Aorta (tissue), 5 donors: ENCODE measurements around the gene MYT1. TPM values are rescaled to one million over a fixed set of nuclear protein-coding genes. Genes with fewer than 3 reads are reported as not detected.

Source experiments
- ATAC-seq: fragments of 200-7000 bp; cut with Tn5 transposase; one replicate; pipeline ENCODE4 v1.9.1; 2022; ENCODE audit warnings: moderate library complexity; ENCODE audit not compliant: low FRiP score
- DNase-seq, 2 donors: peaks; one replicate each; pipeline ENCODE4 v3.0.0-alpha.2; 2020
- H3K27ac ChIP-seq, 2 donors: one replicate each; pipeline ENCODE4 v1.5.1; 2013; ENCODE audit warnings: low read length in 2 of 2, mild to moderate bottlenecking in 2 of 2, moderate library complexity in 2 of 2, control low read depth in 1 of 2, inconsistent platforms in 1 of 2, low read depth in 1 of 2
- H3K27me3 ChIP-seq, 2 donors: one replicate each; pipeline ENCODE4 v1.6.1; 2013; ENCODE audit warnings: control low read depth in 1 of 2, low read length in 1 of 2, mild to moderate bottlenecking in 1 of 2, moderate library complexity in 1 of 2; ENCODE audit not compliant: insufficient read depth in 2 of 2, control insufficient read depth in 1 of 2
- H3K36me3 ChIP-seq, 2 donors: one replicate each; pipeline ENCODE4 v1.6.1; 2013; ENCODE audit warnings: control low read depth in 1 of 2, low read length in 1 of 2, mild to moderate bottlenecking in 1 of 2; ENCODE audit not compliant: insufficient read depth in 2 of 2, control insufficient read depth in 1 of 2
- H3K4me1 ChIP-seq, 2 donors: one replicate each; pipeline ENCODE4 v1.6.1; 2013; ENCODE audit warnings: low read length in 2 of 2, control low read depth in 1 of 2, mild to moderate bottlenecking in 1 of 2, moderate library complexity in 1 of 2; ENCODE audit not compliant: insufficient read depth in 2 of 2, control insufficient read depth in 1 of 2
- H3K4me3 ChIP-seq, 2 donors: one replicate each; pipeline ENCODE4 v1.5.1; 2013; ENCODE audit warnings: low read length in 2 of 2, control low read depth in 1 of 2, mild to moderate bottlenecking in 1 of 2
- H3K9me3 ChIP-seq: one replicate; pipeline ENCODE4 v1.6.1; 2013; ENCODE audit warnings: mild to moderate bottlenecking, low read length; ENCODE audit not compliant: control insufficient read depth
- WGBS, 2 donors: extraction: QIAGEN DNeasy Blood & Tissue Kit; methylation state at CpG; one replicate each; pipeline ENCODE4 v1.1.7; 2013; 5-methylcytosine and 5-hydroxymethylcytosine counted together
- intact Hi-C, 2 donors: fragments of 100-400 bp; cut with DNase I; formaldehyde crosslinking; loops; one replicate each; pipeline versions ENCODE4 v1.14.2 to v1.15.0; 2022
- polyA plus RNA-seq, 2 donors: library from polyadenylated mRNA; stranded (reverse); fragments of 200-250 nt; gene quantifications; one replicate each; pipeline ENCODE4 v1.2.3, GENCODE V29; 2013
- total RNA-seq, 2 donors: library from RNA; stranded (reverse); fragmentation: NEBNext Ultra II Directional; extraction: Animal tissue kit (Norgen Biotek cat#: 25700); gene quantifications; one replicate each; pipeline ENCODE4 v1.2.1, GENCODE V29; 2021
- donor health status: healthy with polysubstance abuse.
- donor health status: Bipolar disorder and iron deficiency.
- donor health status: DM: no; HTN: no; CAD: no.
- donor health status: DM: no; HTN: no; CAD: no.
- donor health status: DM: yes; HTN: yes; CAD: no.

The MYT1 gene
- total and polyA plus RNA-seq, 4 donors = not detected

DNA sequence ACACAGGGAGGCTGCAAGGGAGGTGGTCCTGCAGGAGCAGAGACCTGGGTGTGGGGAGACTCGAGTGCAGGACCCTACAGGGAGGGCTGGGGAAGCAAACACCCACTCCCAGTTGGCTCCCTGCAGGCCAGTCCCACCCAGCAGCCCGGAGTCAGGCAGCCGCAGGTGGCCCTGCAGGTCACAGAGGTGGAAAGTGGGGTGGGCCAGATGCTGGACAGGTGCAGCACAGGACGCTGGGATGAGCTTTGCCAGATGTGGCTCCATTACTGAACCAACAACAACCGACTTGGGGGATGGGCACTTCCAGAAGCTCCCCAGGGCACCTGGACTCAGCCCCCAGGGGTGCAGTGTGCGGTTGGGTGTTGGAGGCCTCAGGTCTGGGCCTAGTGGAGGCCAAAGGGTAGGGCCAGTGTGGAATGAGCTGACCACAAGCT lies 26.6 kb upstream of the MYT1 start:
- WGBS, 2 donors = 74 to 82% methylated on average over 6 of the region's 6 CpGs
- no peaks in the 10 kb centered on the region for H3K27me3 ChIP-seq
- intact Hi-C loops = no loop called here
- DNase-seq (peak; percentile 19 to 65), ATAC-seq (no peak)
- H3K4me1 ChIP-seq = no peaks in the 10 kb centered on the region
- H3K36me3 ChIP-seq = no peaks in the 10 kb centered on the region
- no peak overlapping the region for H3K27ac ChIP-seq
- no peaks in the 10 kb centered on the region for H3K9me3 ChIP-seq
- H3K4me3 ChIP-seq = no peak overlapping the region

DNA sequence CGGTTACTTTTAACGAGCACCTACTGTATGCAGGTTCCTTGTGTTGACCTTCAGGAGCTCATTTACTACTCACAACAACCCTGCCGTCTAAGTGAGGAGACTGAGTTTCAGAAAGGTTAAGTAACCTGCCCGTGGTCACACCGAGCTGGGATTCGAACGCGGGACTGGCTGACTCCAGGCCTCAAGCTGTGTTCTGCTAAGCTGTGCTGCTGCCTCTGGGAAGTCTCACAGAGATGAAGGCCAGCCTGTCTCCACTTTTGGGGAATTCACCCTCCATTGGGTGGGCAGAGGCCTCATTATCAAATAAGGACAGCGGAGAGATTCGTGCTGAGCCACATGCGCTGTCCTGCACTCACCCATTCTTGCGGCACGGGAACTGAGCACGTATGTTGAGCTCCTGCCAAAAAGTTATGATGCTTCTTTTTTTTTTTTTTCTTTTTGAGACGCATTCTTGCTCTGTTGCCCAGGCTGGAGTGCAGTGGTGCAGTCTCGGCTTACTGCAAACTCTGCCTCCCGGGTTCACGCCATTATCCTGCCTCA lies 25.9 kb upstream of the MYT1 start:
- Histone ChIP-seq H3K27me3 (no peaks in the 10 kb centered on the region), H3K4me3 (no peak overlapping the region), H3K27ac (no peak overlapping the region), H3K4me1 (no peaks in the 10 kb centered on the region), H3K36me3 (no peaks in the 10 kb centered on the region), H3K9me3 (no peaks in the 10 kb centered on the region)
- DNase-seq = peak; percentile 14 to 44
- intact Hi-C loops = no loop called here
- WGBS, 2 donors = 71 to 73% methylated on average over 18 of the region's 18 CpGs
- ATAC-seq = no peak

DNA sequence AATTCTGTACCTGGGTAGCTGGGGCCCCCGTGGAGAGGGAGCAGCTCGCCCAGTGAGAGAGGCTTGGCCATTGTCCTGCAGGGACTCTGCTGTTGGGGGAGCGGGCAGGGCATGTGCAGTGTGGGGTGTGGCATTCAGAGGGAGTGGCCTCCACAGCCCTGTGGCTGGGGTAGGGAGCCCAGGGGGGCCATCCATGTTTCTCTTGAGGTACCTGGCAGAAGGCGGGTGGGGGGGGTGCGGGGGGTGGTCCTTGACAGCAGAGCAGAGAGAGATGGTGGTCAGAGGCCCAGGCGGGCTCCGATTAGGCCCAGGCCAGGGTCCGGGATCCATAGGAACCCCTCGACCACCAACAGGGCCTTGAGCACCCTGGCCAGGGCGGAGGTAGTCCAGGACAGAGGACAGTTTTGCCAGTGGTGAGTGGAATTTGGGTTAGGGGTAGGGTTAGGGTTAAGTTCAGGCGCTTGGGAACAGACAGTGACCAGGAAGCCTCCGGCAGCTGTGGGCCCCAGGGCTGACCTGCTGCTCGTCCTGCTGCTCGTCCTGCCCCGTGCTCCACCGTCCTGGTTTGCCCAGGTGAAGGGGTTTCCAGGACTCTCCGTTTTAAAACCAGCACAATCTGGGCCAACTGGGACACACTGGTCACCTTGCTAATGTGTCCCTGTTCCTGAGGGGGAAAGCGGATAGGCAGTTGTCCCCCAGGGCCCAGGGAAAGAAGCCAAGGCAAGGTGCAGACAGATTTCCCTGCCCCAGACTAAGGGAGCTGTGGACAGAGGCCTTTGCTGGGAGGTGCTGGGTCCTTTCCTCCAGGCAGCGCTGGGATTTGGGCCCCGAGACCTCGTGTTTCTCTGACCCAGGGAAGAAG lies 24.8 kb upstream of the MYT1 start:
- H3K4me3 ChIP-seq = no peak overlapping the region
- intact Hi-C loops = no loop called here
- WGBS, 2 donors = 73 to 80% methylated on average over 21 of the region's 21 CpGs
- no peaks in the 10 kb centered on the region for H3K36me3 ChIP-seq
- H3K27me3 ChIP-seq = no peaks in the 10 kb centered on the region
- H3K9me3 ChIP-seq = no peaks in the 10 kb centered on the region
- DNase-seq = peak; percentile 29 to 69
- H3K27ac ChIP-seq = no peak overlapping the region
- no peaks in the 10 kb centered on the region for H3K4me1 ChIP-seq
- no peak for ATAC-seq

DNA sequence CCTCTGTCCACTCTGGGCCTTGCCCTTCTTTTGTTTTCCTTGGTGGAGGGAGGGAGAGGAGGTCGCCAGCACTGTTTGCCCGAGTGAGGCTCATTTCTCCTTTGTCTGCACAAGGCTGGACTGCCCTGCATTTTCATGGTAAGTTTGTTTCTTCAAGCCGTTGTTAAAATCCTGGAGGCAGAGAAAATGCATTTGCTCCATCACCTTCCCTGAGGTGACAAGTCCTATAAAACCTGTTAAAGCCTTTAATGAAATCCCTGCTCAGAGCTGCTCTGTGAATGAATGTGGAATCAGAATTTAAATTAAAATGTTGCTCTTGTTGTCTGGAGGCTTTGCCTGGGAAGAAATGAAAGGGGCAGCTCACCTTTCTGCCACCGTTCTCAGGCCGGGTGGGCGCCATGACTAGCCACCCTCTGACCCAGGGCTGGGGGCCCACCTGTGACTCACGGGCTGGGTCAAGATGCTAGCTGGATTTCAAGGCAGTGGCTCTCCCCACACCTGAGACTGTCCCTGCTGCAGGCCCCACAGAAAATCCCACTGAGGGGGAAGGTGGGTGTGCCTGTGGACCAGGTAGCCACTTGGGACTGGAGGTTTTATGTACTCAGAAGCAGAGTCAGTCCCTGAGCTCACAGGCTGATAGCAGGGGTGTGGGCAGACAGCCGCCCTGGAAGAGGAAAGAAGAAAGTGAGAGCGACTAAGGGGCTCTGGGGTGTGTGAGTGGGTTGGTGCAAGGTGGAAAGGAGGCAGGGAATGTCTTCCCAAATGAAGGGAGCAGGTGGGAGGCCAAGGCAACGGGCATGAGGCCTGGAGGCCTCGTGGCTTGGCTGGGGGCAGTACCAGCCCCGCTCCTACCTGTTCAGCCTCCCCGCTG lies 24.0 kb upstream of the MYT1 start:
- ATAC-seq (no peak), DNase-seq (peak; percentile 22 to 51)
- no peak overlapping the region for H3K4me3 ChIP-seq
- WGBS, 2 donors = 71 to 77% methylated on average over 13 of the region's 13 CpGs
- no peaks in the 10 kb centered on the region for H3K4me1 ChIP-seq
- H3K27ac ChIP-seq = no peak overlapping the region
- no peaks in the 10 kb centered on the region for H3K9me3 ChIP-seq
- no peaks in the 10 kb centered on the region for H3K36me3 ChIP-seq
- intact Hi-C loops = no loop called here
- no peaks in the 10 kb centered on the region for H3K27me3 ChIP-seq

DNA sequence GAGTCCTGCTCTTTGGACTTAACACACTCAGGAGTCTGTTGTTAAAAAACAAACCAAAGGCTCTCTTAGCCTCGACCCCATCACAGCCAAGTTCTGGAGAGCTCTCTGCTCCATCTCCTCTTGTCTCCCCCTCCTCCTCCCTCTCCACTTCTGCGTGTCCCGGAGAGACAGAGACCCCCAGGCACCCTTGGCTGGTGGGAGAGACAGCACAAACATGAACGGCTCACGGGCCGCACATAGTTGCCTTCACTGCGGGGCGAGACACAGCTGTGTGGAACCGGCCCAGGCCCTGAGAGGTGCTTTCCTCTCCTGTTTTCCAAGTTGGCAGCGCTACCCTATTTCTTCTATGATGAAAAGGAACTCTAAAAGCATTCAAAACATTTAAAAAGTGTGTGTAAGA lies 23.3 kb upstream of the MYT1 start:
- Histone ChIP-seq H3K4me1 (no peaks in the 10 kb centered on the region), H3K36me3 (no peaks in the 10 kb centered on the region), H3K4me3 (no peak overlapping the region), H3K27ac (no peak overlapping the region), H3K27me3 (no peaks in the 10 kb centered on the region), H3K9me3 (no peaks in the 10 kb centered on the region)
- WGBS, 2 donors = 69 to 73% methylated on average over 10 of the region's 10 CpGs
- DNase-seq (peak; percentile 30 to 63), ATAC-seq (no peak)
- intact Hi-C loops = no loop called here

DNA sequence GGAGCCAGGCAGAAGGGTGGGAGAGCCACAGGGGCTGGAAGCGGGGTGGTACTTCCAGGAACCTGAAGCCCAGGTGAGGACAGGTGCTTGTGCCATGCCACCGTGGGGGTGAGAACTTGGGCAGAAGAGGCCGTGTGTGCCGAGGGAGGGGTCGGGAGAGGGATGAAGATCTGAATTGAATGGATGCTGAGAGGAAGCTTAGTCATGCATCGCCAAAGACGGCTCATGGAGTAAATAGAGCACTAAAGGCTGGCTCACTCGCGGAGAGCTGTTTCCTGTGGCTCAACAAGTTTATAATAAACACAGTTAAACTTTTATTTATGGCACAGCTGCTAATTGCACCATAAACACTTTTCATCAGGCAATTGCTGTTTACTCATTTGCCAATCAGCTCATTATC lies 21.7 kb upstream of the MYT1 start:
- Histone ChIP-seq H3K9me3 (no peaks in the 10 kb centered on the region), H3K36me3 (no peaks in the 10 kb centered on the region), H3K27me3 (no peaks in the 10 kb centered on the region), H3K4me1 (no peaks in the 10 kb centered on the region), H3K27ac (no peak overlapping the region), H3K4me3 (no peak overlapping the region)
- ATAC-seq = no peak
- WGBS, 2 donors = 41 to 42% methylated on average over 9 of the region's 9 CpGs
- peak; percentile 13 to 24 for DNase-seq
- intact Hi-C loops = no loop called here

DNA sequence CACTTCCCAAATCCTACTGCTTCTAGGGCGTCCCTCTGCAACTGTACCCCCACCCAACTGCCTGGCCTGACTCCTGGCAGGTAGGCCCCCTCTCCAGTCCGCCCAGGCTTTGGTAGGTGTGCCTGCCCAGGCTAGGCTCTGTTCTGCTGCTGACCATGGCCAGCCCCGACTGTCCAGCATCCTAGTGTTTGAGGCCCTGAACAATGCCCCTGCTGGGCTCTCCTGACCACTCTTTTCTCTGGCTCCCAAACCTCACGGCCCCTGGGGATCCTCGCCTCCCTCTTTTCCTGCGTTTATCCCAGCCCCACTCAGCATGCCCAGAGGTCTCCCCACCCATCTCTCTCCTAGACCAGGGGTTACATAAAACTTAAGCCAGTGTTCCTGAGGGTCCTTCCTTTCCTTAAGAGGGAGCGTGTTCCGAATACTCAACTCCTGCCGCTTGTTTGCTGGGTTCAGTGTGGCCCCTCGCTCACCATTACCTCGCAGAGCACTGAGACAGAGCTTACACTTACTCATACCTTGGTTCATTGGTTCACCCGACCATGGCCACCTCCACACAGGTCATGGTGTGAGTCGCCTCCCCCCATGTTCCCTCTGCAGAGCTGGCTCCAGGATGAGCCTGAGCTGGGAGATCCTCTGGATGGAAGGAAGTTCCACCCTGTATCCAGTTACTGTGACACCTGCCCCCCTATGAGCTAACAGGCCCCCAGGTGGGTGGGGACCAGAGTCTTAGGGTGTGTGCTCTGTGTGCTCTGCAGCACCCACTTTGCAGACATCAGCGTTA lies 21.0 kb upstream of the MYT1 start:
- Histone ChIP-seq H3K27me3 (no peaks in the 10 kb centered on the region), H3K36me3 (no peaks in the 10 kb centered on the region), H3K27ac (no peak overlapping the region), H3K9me3 (no peaks in the 10 kb centered on the region), H3K4me1 (no peaks in the 10 kb centered on the region), H3K4me3 (no peak overlapping the region)
- WGBS, 2 donors = 72 to 74% methylated on average over 14 of the region's 14 CpGs
- no peak for ATAC-seq
- intact Hi-C loops = no loop called here
- DNase-seq = peak; percentile 16 to 57

DNA sequence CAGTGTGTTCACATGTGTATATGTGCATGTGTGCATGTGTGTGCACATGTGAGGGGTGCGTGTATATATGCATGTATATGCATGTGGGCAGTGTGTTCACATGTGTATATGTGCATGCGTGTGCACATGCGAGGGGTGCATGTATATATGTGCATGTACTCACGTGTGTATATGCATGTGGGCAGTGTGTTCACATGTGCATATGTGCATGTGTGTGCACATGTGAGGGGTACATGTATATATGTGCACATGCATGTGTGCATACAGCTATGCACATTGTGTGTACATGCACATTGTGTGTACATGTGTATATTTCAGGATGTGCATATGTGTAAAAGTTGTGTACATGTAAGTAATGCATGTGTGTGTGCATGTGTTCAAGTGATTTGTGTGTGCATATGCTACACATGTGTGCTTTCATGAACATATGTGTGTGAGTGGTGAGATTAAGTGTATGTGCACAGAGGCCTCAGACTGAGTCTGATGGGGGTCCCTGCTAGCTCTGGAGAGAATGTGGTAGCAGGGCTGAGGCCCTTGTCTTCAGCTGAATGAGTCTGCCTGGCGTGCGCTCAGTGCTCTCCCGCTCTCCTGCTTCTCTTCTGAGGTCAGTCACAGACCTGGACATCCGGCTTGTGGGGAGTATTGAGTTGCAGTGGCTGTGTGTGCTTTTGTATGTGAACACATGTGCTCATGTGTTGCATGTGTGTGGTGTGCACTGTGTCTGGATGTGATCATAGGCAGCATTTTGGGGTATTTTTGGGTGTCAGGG lies 19.9 kb upstream of the MYT1 start:
- WGBS, 2 donors = 88 to 90% methylated on average over 8 of the region's 8 CpGs
- intact Hi-C loops = no loop called here
- H3K27ac ChIP-seq = no peak overlapping the region
- H3K36me3 ChIP-seq = no peaks in the 10 kb centered on the region
- no peak overlapping the region for H3K4me3 ChIP-seq
- no peaks in the 10 kb centered on the region for H3K9me3 ChIP-seq
- no peaks in the 10 kb centered on the region for H3K4me1 ChIP-seq
- ATAC-seq = no peak
- DNase-seq = peak in 1 of 2 donors; percentile 15
- H3K27me3 ChIP-seq = no peaks in the 10 kb centered on the region
